NCI-H82 treated with DMSO at 0.1 percent for 48 hours (cell line): Measurements from ENCODE around the gene RERE.

ENCODE experiments used
- DNase-seq: peaks from one replicate; lab custom pipeline; 2025; ENCODE audit not compliant: unreplicated experiment; lab: John Stamatoyannopoulos, UW

The RERE gene

GRCh38 chr1:8317647-8318381 lies 499.6 kb downstream of the RERE start, which contains the start of gene SLC45A1:
Gene SLC45A1, plus strand, starts transcription at chr1:8318114. Its CDS starts 6,216 bp downstream, at chr1:8324330.
- no peak for DNase-seq

DNA sequence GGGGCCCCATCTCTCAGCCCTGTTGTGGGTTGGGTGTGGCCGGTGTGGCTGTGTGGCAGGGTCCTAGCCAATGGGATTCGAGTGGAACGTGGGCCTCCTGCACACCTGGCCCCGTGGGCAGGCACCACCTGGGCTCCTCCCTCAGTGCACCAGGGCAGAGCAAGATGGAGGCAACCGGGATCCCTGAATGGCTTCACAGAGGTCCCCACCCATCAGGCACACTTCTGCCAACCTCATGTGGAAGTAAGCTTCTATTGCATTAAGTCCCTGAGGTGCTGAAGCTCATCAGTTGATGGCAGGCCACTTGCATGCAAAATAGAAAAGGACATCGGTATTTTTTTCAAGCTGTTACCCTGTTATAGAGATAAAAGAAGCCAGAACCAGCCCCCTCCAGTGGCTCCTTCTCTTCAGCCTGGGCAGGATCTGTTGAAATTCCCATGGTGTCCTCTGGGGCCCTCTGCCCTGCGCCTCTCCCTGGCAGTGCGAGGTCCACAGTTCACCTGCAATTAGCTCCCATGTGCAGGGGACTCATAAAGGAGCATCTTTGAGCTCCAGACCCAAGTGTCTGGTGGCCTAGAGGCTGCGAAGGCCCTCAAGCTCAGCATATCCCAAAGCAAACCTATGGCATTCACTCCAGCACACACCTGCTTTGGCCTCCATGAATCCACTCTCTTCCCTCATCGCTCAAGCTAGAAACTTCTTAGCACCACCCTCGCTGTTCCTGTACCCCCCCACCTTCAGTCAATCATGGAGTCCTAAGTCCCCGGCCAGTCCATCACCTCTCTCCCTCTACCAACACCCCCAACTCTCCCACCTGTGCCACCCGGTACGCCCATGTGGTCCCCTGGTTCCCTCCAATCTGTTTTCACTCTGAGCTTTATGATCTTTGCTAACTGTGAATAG lies 501.6 kb downstream of the RERE start:
- no peak for DNase-seq

DNA sequence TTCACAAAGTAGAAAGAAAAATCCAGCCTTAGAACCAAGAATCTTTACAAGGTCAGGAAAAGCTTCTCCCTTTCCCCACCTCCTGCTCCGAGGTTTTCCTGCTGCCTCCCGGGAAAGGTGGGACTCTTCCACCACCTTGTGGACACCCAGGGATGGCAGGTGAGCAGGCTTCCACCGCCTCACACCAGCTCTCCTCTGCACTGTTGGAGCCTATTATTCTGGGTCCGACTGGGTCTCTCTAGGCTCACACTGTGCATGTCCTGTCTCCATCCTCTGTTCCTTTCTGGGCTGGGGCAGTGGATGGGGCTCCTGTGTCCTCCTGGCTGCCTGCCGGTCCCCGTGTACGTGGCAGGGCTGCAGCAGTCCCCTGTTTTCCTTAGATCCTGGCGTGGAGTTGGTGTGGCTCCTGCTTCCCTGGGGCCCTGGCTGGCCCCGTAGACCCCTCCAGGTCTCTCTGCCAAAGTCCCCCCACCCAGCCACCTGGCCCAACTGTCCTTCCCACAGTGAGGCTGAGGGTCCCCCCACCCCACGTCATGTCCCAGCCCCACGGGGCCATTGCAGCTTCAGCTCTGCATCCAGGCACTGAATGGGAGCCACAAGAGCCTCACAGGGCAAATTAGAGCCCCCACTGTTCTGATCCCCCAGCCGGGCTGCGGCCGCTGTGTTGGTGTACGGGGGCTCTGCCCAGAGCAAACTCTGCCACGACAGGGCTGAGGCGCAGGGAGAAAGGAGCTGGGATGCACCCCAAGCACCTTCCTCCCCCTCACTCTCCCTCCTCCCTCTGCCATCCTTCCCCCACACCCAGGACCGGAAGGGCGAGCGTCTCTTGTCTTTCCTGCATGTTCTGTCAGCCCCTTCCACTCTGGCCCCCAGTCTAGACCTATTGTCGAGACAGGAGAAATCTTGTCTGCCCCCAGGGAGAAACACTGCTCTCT lies 502.8 kb downstream of the RERE start:
- DNase-seq = peak; percentile 38

GRCh38 chr1:8313231-8313630 lies 504.2 kb downstream of the RERE start:
- no peak for DNase-seq

DNA sequence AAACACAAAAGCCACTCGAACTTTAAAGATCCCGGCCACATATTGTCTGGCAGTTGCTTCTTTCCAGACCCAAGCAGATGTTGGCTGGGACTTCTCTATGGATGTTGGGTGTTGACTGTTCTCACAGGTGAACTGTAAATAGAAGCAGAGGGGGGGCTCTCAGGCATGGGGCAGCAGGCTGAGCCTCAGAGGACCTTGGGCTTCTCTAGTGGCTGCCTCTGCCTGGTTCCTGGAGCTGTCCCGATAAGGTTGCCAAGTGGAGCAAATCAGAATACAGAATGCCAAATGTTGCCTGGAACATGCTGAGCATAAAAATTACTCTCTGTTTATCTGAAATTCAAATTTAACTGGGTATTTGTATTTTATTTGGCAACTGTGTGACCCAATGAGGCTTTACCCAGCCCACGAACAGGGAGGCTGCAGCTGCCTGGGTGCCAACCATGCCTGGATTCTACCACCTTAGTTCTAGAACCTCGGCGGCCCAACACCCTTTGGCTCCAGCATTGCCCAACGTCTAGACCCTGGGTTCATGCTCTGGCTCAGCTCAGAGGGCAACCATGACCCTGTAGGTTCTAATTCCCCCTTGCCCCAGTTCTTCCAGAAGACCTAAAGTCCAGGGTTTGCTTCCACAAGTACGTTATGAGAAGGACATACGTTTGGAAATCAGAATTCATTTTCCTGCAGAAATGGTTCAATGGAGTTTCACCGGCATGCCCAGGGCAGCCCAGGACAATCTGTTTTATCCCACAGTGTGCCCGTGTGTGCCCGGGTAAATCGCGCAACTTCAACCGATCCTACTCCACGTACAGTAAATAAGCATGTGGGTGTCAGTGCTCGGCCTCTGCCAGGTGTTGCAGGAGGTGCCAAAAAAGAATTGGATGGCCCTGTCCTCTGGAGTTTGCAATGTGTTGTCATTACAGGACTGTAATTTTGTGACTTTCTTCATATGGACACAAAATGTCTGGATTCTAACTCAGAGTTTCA lies 504.9 kb downstream of the RERE start:
- no peak for DNase-seq

- DNase-seq = no peak
These were observed 506.2 kb downstream of the RERE start for GRCh38 chr1:8311068-8311718.

DNA sequence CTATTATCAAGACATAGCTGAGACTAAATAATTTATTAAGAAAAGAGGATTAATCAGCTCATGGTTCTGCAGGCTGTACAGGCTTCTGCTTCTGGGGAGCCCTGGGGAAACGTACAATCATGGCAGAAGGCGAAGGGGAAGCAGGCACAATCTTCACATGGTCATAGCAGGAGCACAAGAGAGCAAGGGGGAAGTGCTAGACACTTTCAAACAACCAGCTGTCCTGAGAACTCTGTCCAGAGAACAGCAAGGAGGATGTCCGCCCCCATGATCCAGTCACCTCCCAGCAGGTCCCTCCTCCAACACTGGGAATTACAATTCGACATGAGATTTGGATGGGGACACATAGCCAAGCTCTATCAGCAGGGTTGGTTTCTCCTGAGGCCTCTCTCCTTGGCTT lies 509.8 kb downstream of the RERE start:
- DNase-seq = no peak

GRCh38 chr1:8303876-8304275 lies 513.6 kb downstream of the RERE start:
- DNase-seq = no peak

GRCh38 chr1:8303141-8303540 lies 514.3 kb downstream of the RERE start:
- DNase-seq = no peak
